ENCODE measurements around the gene ENTHD1. TPM values are rescaled to one million over a fixed set of nuclear protein-coding genes. Genes with fewer than 3 reads are reported as not detected.

ENTHD1 gene
- total and polyA plus RNA-seq, 2 of the 4 experiments (the other 2 are of a cell fraction): not detected

- Histone ChIP-seq H3K9me3 (ENCODE audit: control insufficient read depth, insufficient read depth, low read length) (peaks cover 6% of the 10 kb centered on the region), H2BK5ac (ENCODE audit: low read depth, low read length, poor library complexity, severe bottlenecking) (no peak overlapping the region), H3K18ac (ENCODE audit: low read depth, low read length) (no peak overlapping the region), H3K4me3 (ENCODE audit: insufficient read depth, low read depth, low read length) (no peak overlapping the region), H2AK9ac (replicated peaks; ENCODE audit: low read depth, low read length, poor library complexity) (no peak overlapping the region), H3K9ac (ENCODE audit: low read depth, low read length) (no peak overlapping the region), H3K4ac (ENCODE audit: low read depth, low read length) (no peak overlapping the region), H2BK120ac (ENCODE audit: low read depth, low read length) (no peak overlapping the region), H3K27ac (ENCODE audit: insufficient read depth, low read length) (no peak overlapping the region), H2BK15ac (ENCODE audit: low read depth, low read length) (no peak overlapping the region), H3K23ac (ENCODE audit: low read depth, low read length) (no peak overlapping the region), H3K9me1 (ENCODE audit: insufficient read depth, low read length) (no peaks in the 10 kb centered on the region), H2BK20ac (ENCODE audit: low read depth, low read length) (no peak overlapping the region), H4K20me1 (ENCODE audit: insufficient read depth, low read length) (no peaks in the 10 kb centered on the region), H3K27me3 (ENCODE audit: control insufficient read depth, insufficient read depth, low read length) (peaks cover 42% of the 10 kb centered on the region), H4K8ac (ENCODE audit: low read depth in 2 of 2, low read length in 2 of 2) (no peak overlapping the region), H3K4me1 (ENCODE audit: control insufficient read depth, insufficient read depth, low read length) (no peaks in the 10 kb centered on the region), H4K5ac (ENCODE audit: low read depth, low read length) (no peak overlapping the region), H3K36me3 (ENCODE audit: control insufficient read depth, insufficient read depth, low read length) (no peaks in the 10 kb centered on the region), H3K4me2 (ENCODE audit: low read depth, low read length) (no peak overlapping the region), H3K79me1 (ENCODE audit: low read depth in 1 of 2, low read length in 2 of 2) (no peaks in the 10 kb centered on the region), H3K56ac (ENCODE audit: extremely low read depth, insufficient read depth, low read length) (no peak overlapping the region), H2AK5ac (ENCODE audit: low read depth, low read length) (no peak overlapping the region), H3K14ac (replicated peaks; ENCODE audit: low read depth, low read length) (no peak overlapping the region), H2AFZ (replicated peaks; ENCODE audit: low read length, poor library complexity) (no peak overlapping the region), H4K91ac (ENCODE audit: insufficient read depth, low read depth, low read length) (no peak overlapping the region)
- POLR2A ChIA-PET (ENCODE audit: unreplicated experiment): no interaction called here
- BruUV-seq (replicated peaks): no TSS peak
- CTCF ChIA-PET: no interaction called here
- intact Hi-C loops (cut with micrococcal nuclease): no loop called here
- no peak for TF ChIP-seq CHD1 (IDR thresholded peaks at IDR 0.05; ENCODE audit: low read depth, low read length)
- no peak for TF ChIP-seq USF2 (IDR thresholded peaks at IDR 0.05; ENCODE audit: low read depth, low read length)
- no peak for TF ChIP-seq BHLHE40 (IDR thresholded peaks at IDR 0.05; ENCODE audit: low read depth, low read length)
- TF ChIP-seq SMC3 (IDR thresholded peaks at IDR 0.05; ENCODE audit: low read depth, low read length): no peak
- no peak for TF ChIP-seq POLR2A (IDR thresholded peaks at IDR 0.05; ENCODE audit: low read depth, low read length)
- no peak for TF ChIP-seq CEBPB (IDR thresholded peaks at IDR 0.05; ENCODE audit: low read depth, low read length)
- TF ChIP-seq RFX5 (IDR thresholded peaks at IDR 0.05; ENCODE audit: low read depth, low read length): no peak
- TF ChIP-seq RCOR1 (IDR thresholded peaks at IDR 0.05; ENCODE audit: insufficient replicate concordance, low read length): no peak
- no peak for TF ChIP-seq MAFK (IDR thresholded peaks at IDR 0.05; ENCODE audit: low read depth, low read length)
- no peak for TF ChIP-seq ELK1 (IDR thresholded peaks at IDR 0.05; ENCODE audit: borderline replicate concordance, low read depth, low read length)
- TF ChIP-seq MAZ (IDR thresholded peaks at IDR 0.05; ENCODE audit: borderline replicate concordance, low read depth, low read length): no peak
- no peak for TF ChIP-seq FOS (IDR thresholded peaks at IDR 0.05; ENCODE audit: low read depth, low read length)
- TF ChIP-seq MXI1 (IDR thresholded peaks at IDR 0.05; ENCODE audit: borderline replicate concordance, low read depth, low read length): no peak
- no peak for TF ChIP-seq CTCF (conservative IDR thresholded peaks at IDR 0.05; ENCODE audit: low read depth, low read length)
- no peak for TF ChIP-seq NFE2L2 (IDR thresholded peaks at IDR 0.05; ENCODE audit: low read depth, low read length)
- TF ChIP-seq RAD21 (IDR thresholded peaks at IDR 0.05; ENCODE audit: low read length): no peak
- 50% methylated on average over 2 of the region's 4 CpGs; no CpG with 5 or more reads in 1 of the 2 experiments for WGBS, 2 experiments (ENCODE audit: extremely low coverage in 2 of 2, insufficient read length in 1 of 2)
- ATAC-seq (ENCODE audit: low read depth) (no peak), DNase-seq (peak; percentile 0)
- dilution Hi-C loops (cut with HindIII; ENCODE audit: low sequenced_read_pairs, unreplicated experiment): no loop called here
- in situ Hi-C loops (cut with MboI; ENCODE audit: low sequenced_read_pairs): no loop called here
These were observed 119.5 kb downstream of the ENTHD1 start for GRCh38 chr22:39773976-39774539.
